Brain microvascular endothelial cell (primary cell): ENCODE measurements around the gene NACA2.
"Not testable (repeated sequence)": the region's sequence is repeated elsewhere in the genome, so short reads cannot be mapped to it uniquely, and the experiment has no call there.

Source experiments
- DNase-seq: peaks from one replicate; pipeline ENCODE4 v3.0.0-alpha.2; 2020
- H3K27ac ChIP-seq: fragments of 250-450 bp; sonication (Bioruptor Pico); 2 replicates; pipeline ENCODE4 v1.5.1; 2020; ENCODE audit warnings: mild to moderate bottlenecking, moderate library complexity
- H3K27me3 ChIP-seq: fragments of 250-450 bp; sonication (Bioruptor Pico); replicated peaks from 2 replicates; pipeline ENCODE4 v1.5.1; 2020; ENCODE audit warnings: mild to moderate bottlenecking
- H3K36me3 ChIP-seq: fragments of 250-450 bp; sonication (Bioruptor Pico); replicated peaks from 2 replicates; pipeline ENCODE4 v1.5.1; 2020; ENCODE audit warnings: mild to moderate bottlenecking
- H3K4me3 ChIP-seq: 2 replicates; pipeline ENCODE4 v1.5.1; 2011; ENCODE audit warnings: low read depth, mild to moderate bottlenecking, control low read depth, low read length, moderate library complexity
- CTCF ChIP-seq: IDR thresholded peaks from 2 replicates; pipeline ENCODE4 v1.5.1; 2011; ENCODE audit warnings: low read depth, mild to moderate bottlenecking, moderate library complexity, low read length, control low read depth, inconsistent platforms; ENCODE audit errors: missing control alignments
- in situ Hi-C: cut with HindIII; loops from 2 replicates; pipeline ENCODE4 v1.10.0; 2017; ENCODE audit warnings: low sequenced_read_pairs, low pct_ligation_motif_present

NACA2 gene

GRCh38 chr17:61554209-61554608, 36.8 kb downstream of the NACA2 start:
- no peak for DNase-seq
- in situ Hi-C loops: no loop called here

GRCh38 chr17:61552560-61552959, 38.5 kb downstream of the NACA2 start:
- H3K27ac ChIP-seq, in situ Hi-C loops, H3K4me3 ChIP-seq, DNase-seq, H3K27me3 ChIP-seq, H3K36me3 ChIP-seq: not testable (repeated sequence)

More at GRCh38 chr17:61554209-61554608, 36.8 kb downstream of the NACA2 start:
- H3K36me3 ChIP-seq: no peaks in the 10 kb centered on the region
- no peak overlapping the region for H3K4me3 ChIP-seq
- no peak for TF ChIP-seq CTCF
- H3K27me3 ChIP-seq: no peaks in the 10 kb centered on the region
- H3K27ac ChIP-seq: no peak overlapping the region

GRCh38 chr17:61551255-61551742, 39.7 kb downstream of the NACA2 start:
- peak; percentile 61 for TF ChIP-seq CTCF
- Histone ChIP-seq H3K36me3 (no peaks in the 10 kb centered on the region), H3K27me3 (peaks cover 2% of the 10 kb centered on the region), H3K4me3 (no peak overlapping the region), H3K27ac (no peak overlapping the region)
- DNase-seq: no peak
- in situ Hi-C loops: no loop called here

GRCh38 chr17:61547113-61547512, 43.9 kb downstream of the NACA2 start:
- H3K36me3 ChIP-seq: no peaks in the 10 kb centered on the region
- no peak for DNase-seq
- in situ Hi-C loops: no loop called here
- TF ChIP-seq CTCF: no peak
- H3K27me3 ChIP-seq: peaks cover 2% of the 10 kb centered on the region
- no peak overlapping the region for H3K27ac ChIP-seq
- H3K4me3 ChIP-seq: no peak overlapping the region

GRCh38 chr17:61545335-61545938, 45.6 kb downstream of the NACA2 start:
- TF ChIP-seq CTCF: no peak
- in situ Hi-C loops: no loop called here
- no peak for DNase-seq
- H3K27ac ChIP-seq: no peak overlapping the region
- no peak overlapping the region for H3K4me3 ChIP-seq
- H3K27me3 ChIP-seq: peaks cover 2% of the 10 kb centered on the region
- no peaks in the 10 kb centered on the region for H3K36me3 ChIP-seq

- Histone ChIP-seq H3K27me3 (peaks cover 1% of the 10 kb centered on the region), H3K4me3 (no peak overlapping the region), H3K36me3 (no peaks in the 10 kb centered on the region), H3K27ac (no peak overlapping the region)
- in situ Hi-C loops: no loop called here
- no peak for TF ChIP-seq CTCF
- DNase-seq: no peak
Observed at GRCh38 chr17:61543786-61544415, 47.1 kb downstream of the NACA2 start.
